ENCODE measurements around the gene C1QTNF9.

- TF ChIP-seq ARID4B (CRISPR knock-in tag; IDR thresholded peaks at IDR 0.05; ENCODE audit: borderline replicate concordance) (no peak), JUN (CRISPR knock-in tag; IDR thresholded peaks at IDR 0.05) (no peak), ZNF512 (CRISPR knock-in tag; IDR thresholded peaks at IDR 0.05; ENCODE audit: borderline replicate concordance) (no peak), MAX (CRISPR knock-in tag; IDR thresholded peaks at IDR 0.05) (no peak), CBFB (CRISPR knock-in tag; IDR thresholded peaks at IDR 0.05; ENCODE audit: low read depth) (no peak), NR1H2 (CRISPR knock-in tag; IDR thresholded peaks at IDR 0.05) (no peak), ZBTB21 (CRISPR knock-in tag; IDR thresholded peaks at IDR 0.05; ENCODE audit: borderline replicate concordance) (no peak), SP1 (CRISPR knock-in tag; conservative IDR thresholded peaks at IDR 0.05) (no peak), FOXP1 (CRISPR knock-in tag; IDR thresholded peaks at IDR 0.05; ENCODE audit: borderline replicate concordance) (no peak), ATF1 (CRISPR knock-in tag; IDR thresholded peaks at IDR 0.05) (no peak)
- TF ChIP-seq, protein P1, sequence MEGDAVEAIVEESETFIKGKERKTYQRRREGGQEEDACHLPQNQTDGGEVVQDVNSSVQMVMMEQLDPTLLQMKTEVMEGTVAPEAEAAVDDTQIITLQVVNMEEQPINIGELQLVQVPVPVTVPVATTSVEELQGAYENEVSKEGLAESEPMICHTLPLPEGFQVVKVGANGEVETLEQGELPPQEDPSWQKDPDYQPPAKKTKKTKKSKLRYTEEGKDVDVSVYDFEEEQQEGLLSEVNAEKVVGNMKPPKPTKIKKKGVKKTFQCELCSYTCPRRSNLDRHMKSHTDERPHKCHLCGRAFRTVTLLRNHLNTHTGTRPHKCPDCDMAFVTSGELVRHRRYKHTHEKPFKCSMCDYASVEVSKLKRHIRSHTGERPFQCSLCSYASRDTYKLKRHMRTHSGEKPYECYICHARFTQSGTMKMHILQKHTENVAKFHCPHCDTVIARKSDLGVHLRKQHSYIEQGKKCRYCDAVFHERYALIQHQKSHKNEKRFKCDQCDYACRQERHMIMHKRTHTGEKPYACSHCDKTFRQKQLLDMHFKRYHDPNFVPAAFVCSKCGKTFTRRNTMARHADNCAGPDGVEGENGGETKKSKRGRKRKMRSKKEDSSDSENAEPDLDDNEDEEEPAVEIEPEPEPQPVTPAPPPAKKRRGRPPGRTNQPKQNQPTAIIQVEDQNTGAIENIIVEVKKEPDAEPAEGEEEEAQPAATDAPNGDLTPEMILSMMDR (IDR thresholded peaks at IDR 0.05), result no peak
- TF ChIP-seq, protein P2, sequence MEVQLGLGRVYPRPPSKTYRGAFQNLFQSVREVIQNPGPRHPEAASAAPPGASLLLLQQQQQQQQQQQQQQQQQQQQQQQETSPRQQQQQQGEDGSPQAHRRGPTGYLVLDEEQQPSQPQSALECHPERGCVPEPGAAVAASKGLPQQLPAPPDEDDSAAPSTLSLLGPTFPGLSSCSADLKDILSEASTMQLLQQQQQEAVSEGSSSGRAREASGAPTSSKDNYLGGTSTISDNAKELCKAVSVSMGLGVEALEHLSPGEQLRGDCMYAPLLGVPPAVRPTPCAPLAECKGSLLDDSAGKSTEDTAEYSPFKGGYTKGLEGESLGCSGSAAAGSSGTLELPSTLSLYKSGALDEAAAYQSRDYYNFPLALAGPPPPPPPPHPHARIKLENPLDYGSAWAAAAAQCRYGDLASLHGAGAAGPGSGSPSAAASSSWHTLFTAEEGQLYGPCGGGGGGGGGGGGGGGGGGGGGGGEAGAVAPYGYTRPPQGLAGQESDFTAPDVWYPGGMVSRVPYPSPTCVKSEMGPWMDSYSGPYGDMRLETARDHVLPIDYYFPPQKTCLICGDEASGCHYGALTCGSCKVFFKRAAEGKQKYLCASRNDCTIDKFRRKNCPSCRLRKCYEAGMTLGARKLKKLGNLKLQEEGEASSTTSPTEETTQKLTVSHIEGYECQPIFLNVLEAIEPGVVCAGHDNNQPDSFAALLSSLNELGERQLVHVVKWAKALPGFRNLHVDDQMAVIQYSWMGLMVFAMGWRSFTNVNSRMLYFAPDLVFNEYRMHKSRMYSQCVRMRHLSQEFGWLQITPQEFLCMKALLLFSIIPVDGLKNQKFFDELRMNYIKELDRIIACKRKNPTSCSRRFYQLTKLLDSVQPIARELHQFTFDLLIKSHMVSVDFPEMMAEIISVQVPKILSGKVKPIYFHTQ (CRISPR knock-in tag; IDR thresholded peaks at IDR 0.05), result no peak
- TF ChIP-seq, protein P3, sequence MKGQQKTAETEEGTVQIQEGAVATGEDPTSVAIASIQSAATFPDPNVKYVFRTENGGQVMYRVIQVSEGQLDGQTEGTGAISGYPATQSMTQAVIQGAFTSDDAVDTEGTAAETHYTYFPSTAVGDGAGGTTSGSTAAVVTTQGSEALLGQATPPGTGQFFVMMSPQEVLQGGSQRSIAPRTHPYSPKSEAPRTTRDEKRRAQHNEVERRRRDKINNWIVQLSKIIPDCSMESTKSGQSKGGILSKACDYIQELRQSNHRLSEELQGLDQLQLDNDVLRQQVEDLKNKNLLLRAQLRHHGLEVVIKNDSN (CRISPR knock-in tag; IDR thresholded peaks at IDR 0.05), result no peak
Measured at GRCh38 chr13:24263632-24264031, 45.7 kb upstream of the C1QTNF9 start.

All from WTC11 (cell line).